Activated CD8-positive, alpha-beta memory T cell treated with anti-CD3 and anti-CD28 coated beads, Interleukin-2, amount 50 U/mL, for 1 hour (primary cell): ENCODE results near the gene FBXW12.

Experiments used
- DNase-seq: peaks from one replicate; pipeline ENCODE4 v3.0.0-alpha.2; 2020; ENCODE audit errors: extremely low read depth

Gene FBXW12

DNA sequence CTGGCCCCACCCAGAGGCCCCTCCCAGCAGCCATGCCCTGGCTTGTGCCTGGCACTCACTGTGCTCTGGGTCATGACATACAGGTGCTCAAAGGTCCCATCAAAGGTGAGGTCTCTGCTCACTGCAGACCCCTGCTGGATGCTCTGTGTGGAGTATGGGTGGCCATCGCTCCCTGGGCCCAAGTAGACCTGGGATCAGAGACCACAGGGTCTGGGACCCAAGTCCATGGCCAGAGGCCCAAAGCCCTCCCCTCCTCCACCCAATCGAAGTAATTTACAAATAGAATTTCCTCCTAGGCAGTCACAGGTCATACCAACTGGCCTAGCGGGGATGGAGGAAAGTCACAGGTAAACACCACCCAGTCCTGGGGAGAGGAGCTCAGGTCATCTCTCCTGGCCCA is 50.3 kb downstream of the FBXW12 start:
- no peak for DNase-seq

DNA sequence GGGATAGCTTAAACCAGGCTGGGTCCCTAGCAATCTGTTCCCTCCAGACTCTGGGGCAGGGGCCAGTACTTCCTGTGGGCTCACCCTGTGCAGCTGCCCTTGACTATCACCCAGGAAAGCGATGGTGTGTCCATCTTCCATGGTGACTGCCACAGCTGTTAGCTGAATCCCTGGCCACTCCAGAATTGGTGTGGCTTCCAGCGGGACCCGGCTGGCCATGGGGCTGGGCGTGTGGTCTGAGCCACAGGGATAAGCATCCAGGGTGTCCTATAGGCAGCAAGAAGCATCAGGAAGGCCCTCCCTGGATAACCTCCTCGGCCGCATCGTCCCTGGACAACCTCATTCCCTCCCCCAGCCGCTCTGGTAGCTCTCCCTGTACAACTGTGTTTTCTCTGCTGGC is 50.7 kb downstream of the FBXW12 start:
- DNase-seq: no peak

DNA sequence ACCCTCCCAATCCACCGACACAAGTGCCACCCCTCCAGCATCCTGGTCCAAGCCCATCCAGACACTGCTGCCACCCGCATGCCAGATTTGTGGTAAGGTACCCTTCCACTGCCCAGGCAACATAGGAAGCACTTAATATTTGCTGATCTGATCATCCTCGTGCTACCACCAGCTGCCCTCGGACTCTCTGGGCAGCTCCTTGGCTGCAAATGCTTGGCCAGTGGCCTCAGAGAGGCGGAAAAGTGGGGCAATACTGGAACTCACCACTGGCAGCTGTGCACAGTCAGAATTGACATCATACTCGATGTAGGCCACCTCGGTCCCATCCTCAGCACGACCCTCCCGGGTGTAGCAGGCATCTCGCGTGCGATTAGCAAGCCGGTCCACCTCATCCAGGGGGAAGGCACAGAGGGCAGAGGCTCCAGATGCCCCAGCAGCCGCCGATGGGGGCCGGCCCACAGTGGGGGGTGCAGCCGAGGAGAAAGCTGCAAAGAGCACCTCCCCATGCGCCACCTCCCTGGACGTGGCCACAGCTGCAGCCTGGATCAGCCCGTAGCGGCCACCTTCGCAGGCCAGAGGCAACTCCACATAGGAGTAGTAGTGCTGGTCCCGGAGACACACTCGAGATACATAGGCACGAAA is 51.3 kb downstream of the FBXW12 start:
- no peak for DNase-seq

- no peak for DNase-seq
Observed at GRCh38 chr3:48423883-48424695, 52.1 kb downstream of the FBXW12 start.

GRCh38 chr3:48425281-48425812 is 53.3 kb downstream of the FBXW12 start:
- DNase-seq: no peak

- no peak for DNase-seq
Observed at GRCh38 chr3:48426401-48426909, 54.4 kb downstream of the FBXW12 start.

DNA sequence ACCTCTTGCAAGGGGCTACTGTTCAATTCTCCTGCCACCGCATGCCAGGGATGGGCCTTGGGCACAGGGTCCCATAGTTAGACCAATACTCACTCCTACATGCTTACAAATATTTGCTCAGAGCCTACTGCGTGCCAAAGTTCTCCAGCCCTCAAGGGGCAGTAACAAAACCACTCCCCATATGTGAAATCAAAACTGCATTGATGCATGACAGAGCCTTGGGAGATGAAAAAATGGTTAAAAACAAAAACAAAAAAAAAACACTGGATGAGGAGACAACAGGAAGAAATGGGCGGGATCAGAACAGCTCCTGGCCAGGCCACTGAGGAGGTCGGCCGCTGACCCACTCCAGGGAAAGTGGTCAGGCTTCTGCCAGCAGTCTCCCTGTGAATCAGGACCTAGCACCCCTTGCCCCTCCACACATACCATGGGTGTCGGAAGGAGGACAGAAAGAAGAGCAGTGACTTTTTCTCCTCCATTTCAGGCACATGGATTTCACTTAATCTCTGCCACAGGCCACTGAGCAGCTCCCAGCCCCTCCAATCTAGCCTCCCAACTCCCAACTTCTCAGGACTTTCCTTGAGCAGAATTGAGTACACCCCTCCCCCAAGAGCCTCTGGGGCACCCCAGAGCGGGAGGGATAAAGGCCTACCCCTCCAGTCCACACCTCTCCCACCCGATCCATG is 55.1 kb downstream of the FBXW12 start:
- DNase-seq: no peak

GRCh38 chr3:48427630-48427962 is 55.6 kb downstream of the FBXW12 start:
- no peak for DNase-seq

DNA sequence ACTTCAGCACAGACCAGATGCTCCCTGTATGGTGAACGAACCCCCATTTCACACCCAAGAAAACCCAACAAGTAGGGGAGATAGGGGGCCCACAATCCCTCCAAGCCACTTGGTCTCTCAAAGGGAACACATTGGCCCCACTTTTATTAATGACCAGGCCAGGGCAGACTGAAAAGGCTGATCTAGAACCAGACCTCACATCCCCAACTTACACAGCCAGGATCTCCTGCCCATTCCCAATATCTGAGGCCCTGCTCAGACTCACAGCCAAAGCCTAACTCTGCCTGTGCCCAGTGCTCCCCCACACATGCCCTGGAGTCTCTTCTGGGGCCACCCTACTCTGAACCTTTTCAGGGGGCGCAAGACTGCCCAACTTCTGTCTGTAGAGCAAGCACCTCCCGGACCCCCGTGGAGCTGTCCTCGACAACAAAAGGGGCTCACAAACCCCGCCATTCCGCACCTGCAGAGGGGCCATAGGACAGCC is 56.1 kb downstream of the FBXW12 start:
- no peak for DNase-seq

GRCh38 chr3:48428572-48429316 is 56.7 kb downstream of the FBXW12 start:
- no peak for DNase-seq

GRCh38 chr3:48429317-48429959 is 57.4 kb downstream of the FBXW12 start:
- no peak for DNase-seq

DNA sequence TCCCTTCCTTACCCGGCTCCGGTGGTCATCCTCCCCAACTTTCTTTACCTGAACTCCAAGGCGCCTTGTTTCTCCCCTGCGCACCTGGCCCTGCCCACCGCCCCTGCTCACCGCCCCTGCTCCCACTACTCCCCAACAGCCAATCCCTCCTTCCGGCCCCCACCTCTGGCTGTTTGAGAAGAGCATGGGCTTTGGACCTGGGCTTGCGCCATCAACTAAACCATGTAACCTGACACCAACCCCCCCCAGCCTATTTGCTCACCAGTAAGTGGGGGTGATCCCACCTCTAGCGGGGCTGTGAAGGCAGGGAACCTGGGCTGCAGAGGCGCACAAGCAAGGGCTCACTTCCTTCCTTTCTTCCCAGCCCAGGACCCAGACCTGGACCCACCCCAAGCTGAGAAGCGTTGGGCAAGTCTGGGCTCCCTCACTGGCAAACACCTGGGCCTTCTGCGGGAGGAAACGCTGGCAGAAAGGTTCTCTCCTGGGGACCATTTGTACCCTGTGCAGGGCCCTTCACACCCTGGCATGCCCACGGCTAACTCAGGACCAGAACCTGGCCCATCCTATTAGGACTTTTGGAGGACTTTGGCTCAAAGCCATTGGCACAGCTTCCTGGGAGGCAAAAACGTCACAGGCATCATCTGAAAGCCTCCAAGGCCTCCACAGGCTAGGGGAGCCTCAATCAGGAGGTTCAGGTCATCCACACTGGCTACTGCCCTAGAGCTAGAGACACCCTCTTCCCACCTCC is 58.1 kb downstream of the FBXW12 start, which contains the start of gene PLXNB1:
TSS of gene PLXNB1 (minus strand) at position 127 of the 748 bp plus-strand sequence. CDS start 5,475 bp downstream, outside the sequence.
- DNase-seq: no peak

- DNase-seq: no peak
Observed at GRCh38 chr3:48430708-48431101, 58.7 kb downstream of the FBXW12 start.

DNA sequence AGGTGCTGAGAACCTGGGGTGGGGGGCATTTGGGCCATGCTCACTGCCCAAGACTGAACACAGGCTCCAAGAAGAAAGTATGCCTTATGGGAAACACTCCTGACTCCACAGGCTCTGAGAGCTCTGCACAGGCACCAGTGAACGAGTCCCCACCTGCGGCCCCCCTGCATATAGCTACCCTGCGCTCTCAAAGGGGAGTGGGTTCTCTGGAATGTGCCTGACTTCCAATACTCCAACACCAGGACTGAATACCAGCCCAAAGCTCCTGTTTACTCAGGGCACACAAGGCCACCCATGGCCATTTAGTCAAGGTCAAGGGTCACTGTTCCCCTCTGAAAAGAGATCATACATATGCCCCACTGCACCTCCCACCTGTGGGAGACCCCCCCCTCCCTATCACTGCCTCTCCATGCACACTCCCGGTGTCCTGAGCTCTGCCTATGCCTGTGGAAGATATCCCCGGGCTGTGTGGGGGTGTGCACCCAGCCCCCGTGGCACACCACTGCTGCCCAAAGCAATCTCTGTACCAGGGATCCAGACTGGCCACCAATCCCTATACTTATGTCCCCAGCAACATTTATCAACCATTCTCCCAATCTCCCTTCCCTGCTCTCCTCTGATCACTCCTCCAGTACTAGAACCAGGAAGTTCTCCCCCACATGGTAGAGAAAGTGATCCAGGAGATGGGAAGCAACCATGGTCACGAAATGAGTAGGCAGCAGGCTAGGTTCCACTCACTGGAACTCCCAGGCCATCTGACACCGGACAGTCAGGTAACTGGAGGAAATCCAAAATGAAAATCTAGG is 59.4 kb downstream of the FBXW12 start:
- no peak for DNase-seq

DNA sequence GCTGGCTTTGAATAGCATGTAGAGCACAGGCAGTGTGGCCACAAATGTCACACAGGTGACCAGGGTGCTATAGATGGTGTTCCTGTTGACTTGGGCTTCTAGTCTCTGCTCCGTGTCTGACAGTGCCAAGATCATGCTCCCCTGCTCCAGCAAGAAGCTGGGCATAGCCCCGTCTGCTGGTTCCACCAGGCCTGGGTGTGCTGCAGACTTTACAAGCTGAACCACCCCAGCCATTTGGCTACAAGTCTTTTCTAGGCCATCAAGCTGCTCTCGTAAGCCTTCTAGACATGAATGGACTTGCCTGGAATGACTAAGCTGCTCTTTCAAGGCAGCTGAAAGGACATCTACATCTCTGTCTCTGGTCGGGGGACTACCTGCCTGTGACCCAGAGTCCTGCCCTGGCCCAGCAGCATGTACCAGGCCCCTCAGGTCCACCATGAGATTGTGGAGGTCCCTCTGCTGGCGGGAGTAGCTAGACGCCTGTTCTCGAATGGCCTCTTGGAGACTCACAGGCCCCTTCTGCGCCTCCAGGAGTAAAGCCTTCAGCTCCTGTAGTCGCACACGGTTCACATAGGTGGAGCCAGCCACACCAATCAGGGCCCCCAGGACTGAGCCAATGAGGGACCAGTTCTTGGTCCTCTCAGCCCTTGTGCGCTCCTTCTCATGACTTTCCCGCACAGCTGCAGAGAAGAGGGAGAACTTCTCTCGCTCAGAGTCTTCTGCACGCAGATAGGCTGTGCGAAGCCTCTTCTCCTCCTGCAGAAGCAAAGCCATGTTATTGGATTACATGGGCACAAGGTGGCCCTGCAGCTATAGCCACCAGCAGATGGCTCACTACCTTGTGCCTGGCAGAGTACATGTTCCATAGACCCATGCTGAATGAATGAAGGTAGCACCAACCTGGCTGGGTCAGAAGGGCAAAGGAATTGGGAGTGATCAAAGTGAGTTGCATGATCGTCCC is 60.7 kb downstream of the FBXW12 start:
- no peak for DNase-seq

DNA sequence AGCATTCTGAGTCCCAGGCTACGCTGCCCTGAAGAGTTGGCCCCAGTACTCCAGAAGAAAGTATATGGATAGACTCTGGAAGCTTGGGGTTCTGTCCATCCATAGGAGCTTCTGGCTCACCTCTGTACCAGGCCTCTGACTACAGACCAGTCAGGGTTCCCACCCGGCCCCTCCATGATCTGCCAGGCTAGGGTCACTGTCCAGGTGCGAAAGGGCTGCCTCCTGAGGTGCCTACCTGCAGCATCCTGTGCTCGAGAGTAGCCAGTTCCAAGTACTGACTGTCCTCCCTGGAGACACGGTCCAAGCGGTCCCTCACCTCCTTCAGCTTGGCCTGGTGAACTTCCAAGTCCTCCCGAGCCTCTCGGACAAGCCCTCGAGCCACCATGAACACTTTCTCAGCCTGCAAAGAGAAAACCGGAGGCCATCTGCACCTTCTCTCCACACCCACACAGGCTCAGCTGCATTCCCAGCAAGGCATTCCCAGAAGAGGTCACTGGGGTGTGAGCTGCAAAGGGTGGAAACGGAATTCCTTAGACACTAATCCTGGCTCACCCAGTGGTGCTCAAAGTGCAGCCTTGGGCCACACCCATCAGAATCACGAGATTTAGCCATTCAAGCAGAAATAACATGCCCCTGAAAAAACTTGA is 61.6 kb downstream of the FBXW12 start:
- DNase-seq: no peak

DNA sequence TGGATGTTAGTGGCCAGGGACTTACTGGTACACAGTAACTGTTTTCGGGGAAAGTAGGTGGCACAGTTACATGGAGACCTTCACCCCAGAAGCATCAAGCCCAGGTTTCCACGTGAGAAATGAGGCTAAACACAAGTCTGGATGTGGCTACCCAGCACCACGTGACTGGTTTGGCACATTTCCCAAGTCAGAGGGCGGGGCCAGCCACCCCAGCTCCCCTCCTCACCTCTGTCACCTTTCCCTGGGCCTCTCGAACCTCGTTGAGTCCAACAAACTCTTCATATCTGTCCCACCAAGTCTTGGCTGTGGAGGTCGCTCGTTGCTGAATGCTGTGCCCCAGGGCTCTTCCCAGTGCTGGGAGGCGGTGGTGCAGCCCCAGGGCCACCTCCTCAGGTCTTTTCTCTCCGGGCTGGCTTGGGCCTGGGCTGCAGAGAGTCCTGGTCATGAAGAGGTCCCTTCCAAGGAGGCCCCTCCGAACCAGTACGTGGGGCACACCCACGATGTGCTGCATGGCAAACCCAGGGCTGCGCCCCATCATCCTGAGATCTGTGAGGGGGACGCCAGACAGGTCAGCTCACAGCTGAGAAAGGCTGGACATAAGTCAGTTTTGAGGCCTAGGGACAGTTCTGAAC is 62.7 kb downstream of the FBXW12 start:
- no peak for DNase-seq
